H1 (cell line): ENCODE measurements around the gene FBXL15. TPM values are rescaled to one million over a fixed set of nuclear protein-coding genes. Genes with fewer than 3 reads are reported as not detected.

Source experiments
- CTCF ChIA-PET: fragments of 300-600 bp; sonication (Branson Sonifier 250); formaldehyde crosslinking; loops from one replicate; lab custom pipeline; 2021; ENCODE audit not compliant: partially characterized antibody; lab: Charles Lee
- POLR2A ChIA-PET: fragments of 300-600 bp; sonication (Branson Sonifier 250); formaldehyde crosslinking; loops from one replicate; lab custom pipeline; 2021; ENCODE audit warnings: inconsistent platforms; ENCODE audit not compliant: partially characterized antibody; lab: Charles Lee
- DNase-seq, 2 experiments: peaks; one replicate each; pipeline versions ENCODE4 v3.0.0 to v3.0.0-alpha.2; 2010 to 2022; ENCODE audit warnings: low spot score in 2 of 2, low read depth in 1 of 2, mixed read lengths in 1 of 2
- FAIRE-seq: peaks from 2 replicates; lab custom pipeline; 2011; peaks lifted over from hg19 to GRCh38; lab: Jason Lieb, UNC
- H2AFZ ChIP-seq: 2 replicates; pipeline ENCODE4 v1.8.1; 2012; ENCODE audit warnings: low read length, inconsistent platforms
- H2AK5ac ChIP-seq: 2 replicates; pipeline ENCODE4 v1.6.1; 2013; ENCODE audit warnings: low read depth, low read length
- H2BK120ac ChIP-seq: replicated peaks from 2 replicates; pipeline ENCODE3; 2013; ENCODE audit warnings: low read depth, low read length, inconsistent platforms
- H2BK12ac ChIP-seq: 2 replicates; pipeline ENCODE4 v1.6.1; 2013; ENCODE audit warnings: low read depth, low read length
- H2BK15ac ChIP-seq: 2 replicates; pipeline ENCODE4 v1.6.1; 2013; ENCODE audit warnings: low read length
- H2BK20ac ChIP-seq: 2 replicates; pipeline ENCODE4 v1.6.1; 2013; ENCODE audit warnings: low read length
- H2BK5ac ChIP-seq: 2 replicates; pipeline ENCODE4 v1.6.1; 2013; ENCODE audit warnings: low read depth, low read length
- H3K14ac ChIP-seq: 2 replicates; pipeline ENCODE4 v1.6.1; 2013; ENCODE audit warnings: inconsistent platforms; ENCODE audit not compliant: insufficient read length
- H3K18ac ChIP-seq: 2 replicates; pipeline ENCODE4 v1.6.1; 2013; ENCODE audit warnings: low read length; ENCODE audit errors: extremely low read depth
- H3K23ac ChIP-seq: 2 replicates; pipeline ENCODE4 v1.6.1; 2013; ENCODE audit warnings: inconsistent platforms; ENCODE audit not compliant: insufficient read length
- H3K23me2 ChIP-seq: 2 replicates; pipeline ENCODE4 v1.6.1; 2013; ENCODE audit warnings: low read depth, low read length
- H3K27ac ChIP-seq: 2 replicates; pipeline ENCODE4 v1.6.1; 2011; ENCODE audit warnings: low read depth, low read length, inconsistent platforms
- H3K27me3 ChIP-seq, 4 experiments: replicated peaks in 1 of 4; 1 replicate in 1 of 4; 2 replicates in 3 of 4; pipeline versions ENCODE4 v1.6.1 to v1.8.1; 2011 to 2013; ENCODE audit warnings: low read length in 3 of 4, mild to moderate bottlenecking in 3 of 4, inconsistent platforms in 2 of 4, mixed read lengths in 2 of 4, moderate library complexity in 1 of 4; ENCODE audit not compliant: control insufficient read depth in 3 of 4, insufficient read depth in 3 of 4; ENCODE audit errors: extremely low read depth in 1 of 4
- H3K36me3 ChIP-seq, 4 experiments: 2 replicates each; pipeline versions ENCODE4 v1.6.1 to v1.8.1; 2011 to 2013; ENCODE audit warnings: mild to moderate bottlenecking in 4 of 4, low read length in 3 of 4, moderate library complexity in 2 of 4, control low read depth in 1 of 4, inconsistent platforms in 1 of 4; ENCODE audit not compliant: insufficient read depth in 4 of 4, control insufficient read depth in 2 of 4
- H3K4ac ChIP-seq: replicated peaks from 2 replicates; pipeline ENCODE3; 2013; ENCODE audit warnings: low read length, low read depth, mixed read lengths, inconsistent platforms; ENCODE audit not compliant: insufficient read length
- H3K4me1 ChIP-seq, 4 experiments: replicated peaks in 1 of 4; 1 replicate in 1 of 4; 2 replicates in 3 of 4; pipeline versions ENCODE4 v1.6.1 to v1.8.1; 2011 to 2013; ENCODE audit warnings: low read length in 3 of 4, inconsistent platforms in 2 of 4, mixed read lengths in 1 of 4; ENCODE audit not compliant: insufficient read depth in 4 of 4, control insufficient read depth in 3 of 4
- H3K4me2 ChIP-seq, 2 experiments: 2 replicates each; pipeline versions ENCODE4 v1.6.1 to v1.8.1; 2011 to 2013; ENCODE audit warnings: low read depth in 2 of 2, low read length in 2 of 2, control low read depth in 1 of 2, inconsistent platforms in 1 of 2, mild to moderate bottlenecking in 1 of 2; ENCODE audit not compliant: insufficient read depth in 1 of 2
- H3K4me3 ChIP-seq, 4 experiments: fragments of 200-600, 300-600 bp in 1 of 4; sonication (generic), shearing (Covaris generic), sonication (Bioruptor Twin) in 1 of 4; 2 replicates each; pipeline versions ENCODE4 v1.5.1 to v1.8.1; 2011 to 2016; ENCODE audit warnings: low read length in 4 of 4, low read depth in 3 of 4, control low read depth in 2 of 4, inconsistent platforms in 2 of 4, mild to moderate bottlenecking in 2 of 4, mixed read lengths in 1 of 4, moderate library complexity in 1 of 4; ENCODE audit not compliant: insufficient read depth in 2 of 4; ENCODE audit errors: extremely low read depth in 1 of 4
- H3K56ac ChIP-seq: replicated peaks from 2 replicates; pipeline ENCODE3; 2013; ENCODE audit warnings: low read depth, mild to moderate bottlenecking, mixed read lengths, low read length, inconsistent platforms; ENCODE audit not compliant: insufficient read length
- H3K79me1 ChIP-seq: 2 replicates; pipeline ENCODE4 v1.6.1; 2013; ENCODE audit warnings: low read depth, low read length, control low read depth
- H3K79me2 ChIP-seq, 2 experiments: 2 replicates each; pipeline versions ENCODE4 v1.6.1 to v1.8.1; 2012 to 2013; ENCODE audit warnings: low read length in 2 of 2, mild to moderate bottlenecking in 2 of 2, inconsistent platforms in 1 of 2; ENCODE audit not compliant: insufficient read depth in 2 of 2, control insufficient read depth in 1 of 2
- H3K9ac ChIP-seq, 4 experiments: replicated peaks in 1 of 4; 1 replicate in 1 of 4; 2 replicates in 3 of 4; pipeline versions ENCODE4 v1.6.1 to v1.8.1; 2011 to 2013; ENCODE audit warnings: low read depth in 3 of 4, low read length in 3 of 4, control low read depth in 2 of 4, mild to moderate bottlenecking in 2 of 4, moderate library complexity in 2 of 4, inconsistent platforms in 1 of 4; ENCODE audit errors: extremely low read depth in 1 of 4
- H3K9me3 ChIP-seq, 2 experiments: 2 replicates each; pipeline versions ENCODE4 v1.6.1 to v1.8.1; 2012 to 2013; ENCODE audit warnings: mild to moderate bottlenecking in 2 of 2, moderate library complexity in 2 of 2, control low read depth in 1 of 2, inconsistent platforms in 1 of 2, low read depth in 1 of 2, low read length in 1 of 2, mixed read lengths in 1 of 2; ENCODE audit not compliant: insufficient read depth in 2 of 2
- H4K20me1 ChIP-seq, 2 experiments: replicated peaks in 1 of 2; 2 replicates each; pipeline versions ENCODE3 to v1.8.1; 2011 to 2013; ENCODE audit warnings: inconsistent platforms in 2 of 2, low read length in 2 of 2, mild to moderate bottlenecking in 1 of 2; ENCODE audit not compliant: insufficient read depth in 2 of 2, control insufficient read depth in 1 of 2
- H4K5ac ChIP-seq: 2 replicates; pipeline ENCODE4 v1.6.1; 2013; ENCODE audit warnings: low read length, low read depth, mixed read lengths, inconsistent platforms; ENCODE audit not compliant: insufficient read length
- H4K8ac ChIP-seq: 2 replicates; pipeline ENCODE4 v1.8.0; 2013; ENCODE audit warnings: mild to moderate bottlenecking, moderate library complexity, low read length, inconsistent platforms; ENCODE audit not compliant: insufficient read depth; ENCODE audit errors: extremely low read depth
- H4K91ac ChIP-seq: replicated peaks from 2 replicates; pipeline ENCODE3; 2013; ENCODE audit warnings: low read length, mixed read lengths, inconsistent platforms; ENCODE audit not compliant: insufficient read length
- EZH2 ChIP-seq: fragments of 200-600 bp; sonication (generic); IDR thresholded peaks from 2 replicates; pipeline ENCODE4 v1.7.1; 2012; ENCODE audit warnings: low read depth, mild to moderate bottlenecking, moderate library complexity, low read length, inconsistent platforms; ENCODE audit not compliant: severe bottlenecking
- SUZ12 ChIP-seq: fragments of 200-600 bp; sonication (generic); IDR thresholded peaks from 2 replicates; pipeline ENCODE4 v1.6.1; 2012; ENCODE audit warnings: mild to moderate bottlenecking, inconsistent platforms, low read length, moderate library complexity, mixed read lengths
- WGBS, 2 experiments: shearing (Covaris generic) in 1 of 2; methylation state at CpG; one replicate each; pipeline versions ENCODE4 v1.1.6 to v1.1.7; 2013 to 2015; ENCODE audit warnings: low lambda C conversion rate in 2 of 2, mixed read lengths in 2 of 2, inconsistent platforms in 1 of 2, low coverage in 1 of 2, missing lambda C conversion rate in 1 of 2; ENCODE audit not compliant: insufficient replicate concordance in 2 of 2, insufficient coverage in 1 of 2, insufficient read length in 1 of 2; ENCODE audit errors: extremely low coverage in 1 of 2, missing lambda C conversion rate in 1 of 2; 5-methylcytosine and 5-hydroxymethylcytosine counted together
- polyA plus RNA-seq, 7 experiments: library from polyadenylated mRNA; depleted of rRNA in 3 of 7; stranded (reverse) in 5 of 7; unstranded in 2 of 7; fragments of >200 nt in 5 of 7; fragments of 200-250 nt in 2 of 7; gene quantifications; 1 replicate in 5 of 7; 2 replicates in 1 of 7; 4 replicates in 1 of 7; pipeline versions ENCODE4 v1.2.1 to v1.2.3, GENCODE V29; 2011 to 2013; ENCODE audit warnings: missing spikeins in 2 of 7, mixed read lengths in 2 of 7
- total RNA-seq: library from RNA; stranded (reverse); fragmentation: NEBNext Ultra II Directional; extraction: Animal tissue kit (Norgen Biotek cat#: 25700); gene quantifications from 2 replicates; pipeline ENCODE4 v1.2.1, GENCODE V29; 2021
- TF ChIP-seq, protein P1 (sequence below): IDR thresholded peaks from 2 replicates; pipeline ENCODE4 v1.6.1; 2011; ENCODE audit warnings: low read length, improper control_type of control experiment

The FBXL15 gene
- total and polyA plus RNA-seq, 2 of the 8 experiments (the other 6 are each of a cell fraction or from before 2014, with no cell fraction given): 11.3 to 22.6 TPM

DNA sequence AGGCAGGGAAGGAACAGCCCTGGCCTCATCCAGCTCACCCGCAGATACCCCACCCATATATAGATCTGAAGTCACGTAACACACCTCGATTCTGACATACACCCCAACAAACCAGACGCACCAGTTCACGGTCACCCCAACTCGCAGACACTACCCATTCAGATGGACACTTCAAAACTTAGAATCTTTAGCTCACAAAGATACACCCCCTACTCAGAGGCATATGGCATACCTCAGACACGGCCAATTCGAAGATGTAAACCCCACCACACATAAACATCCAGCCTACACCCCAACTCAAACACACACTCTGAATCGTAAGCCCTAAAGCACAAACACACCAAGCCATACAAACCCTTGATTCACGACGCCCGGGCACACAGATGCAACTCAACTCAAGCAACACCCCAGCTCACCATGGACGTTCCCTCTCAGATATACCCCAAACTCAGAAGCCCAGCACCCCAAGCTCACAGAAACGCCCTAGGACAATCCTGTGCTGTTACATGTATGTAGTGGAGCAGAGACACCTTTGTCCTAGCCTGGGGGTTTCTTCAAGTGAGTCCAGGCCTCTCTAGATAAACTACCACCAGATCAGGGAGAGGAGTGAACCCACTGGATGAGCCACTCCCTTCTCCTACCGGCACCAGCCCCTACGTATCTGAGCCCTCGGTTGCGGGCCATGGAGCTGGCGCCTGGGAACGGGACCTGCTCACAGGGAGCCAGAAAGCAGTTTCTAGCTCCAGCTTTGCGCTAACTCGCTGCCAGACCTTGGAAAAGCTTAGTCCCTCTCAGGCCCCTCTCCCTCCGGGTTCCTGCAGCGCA lies 10.8 kb upstream of the FBXL15 start:
- H3K4me2 ChIP-seq: peak overlapping the region; percentile 70 to 88
- H2BK120ac ChIP-seq: no peak overlapping the region
- TF ChIP-seq, protein P1, sequence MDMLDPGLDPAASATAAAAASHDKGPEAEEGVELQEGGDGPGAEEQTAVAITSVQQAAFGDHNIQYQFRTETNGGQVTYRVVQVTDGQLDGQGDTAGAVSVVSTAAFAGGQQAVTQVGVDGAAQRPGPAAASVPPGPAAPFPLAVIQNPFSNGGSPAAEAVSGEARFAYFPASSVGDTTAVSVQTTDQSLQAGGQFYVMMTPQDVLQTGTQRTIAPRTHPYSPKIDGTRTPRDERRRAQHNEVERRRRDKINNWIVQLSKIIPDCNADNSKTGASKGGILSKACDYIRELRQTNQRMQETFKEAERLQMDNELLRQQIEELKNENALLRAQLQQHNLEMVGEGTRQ: no peak
- TF ChIP-seq EZH2 (peak; percentile 82), SUZ12 (peak; percentile 73; the same call in 1 of the 2 replicates)
- no peaks in the 10 kb centered on the region for H3K79me1 ChIP-seq
- no peak overlapping the region for H2AFZ ChIP-seq
- no peak overlapping the region for H3K27ac ChIP-seq
- H3K4me1 ChIP-seq: peaks cover 9 to 31% (median 22%) of the 10 kb centered on the region in 4 experiments
- H3K23ac ChIP-seq: no peak overlapping the region
- peak overlapping the region; percentile 31 for H4K91ac ChIP-seq
- H3K4me3 ChIP-seq: peak overlapping the region; percentile 50 to 70 (median 57)
- peaks cover 26% of the 10 kb centered on the region for H3K23me2 ChIP-seq
- peak in 1 of 2 experiments; percentile 67 for DNase-seq
- H2BK5ac ChIP-seq: no peak overlapping the region; the same call in 1 of the 2 replicates
- no peaks in the 10 kb centered on the region for H3K9me3 ChIP-seq
- peak overlapping the region; percentile 54 for H3K56ac ChIP-seq
- H3K27me3 ChIP-seq: peaks cover 17 to 52% (median 50%) of the 10 kb centered on the region in 4 experiments
- no peaks in the 10 kb centered on the region for H3K79me2 ChIP-seq
- H3K14ac ChIP-seq: no peak overlapping the region
- FAIRE-seq: no peak
- peak overlapping the region; percentile 82; the same call in 1 of the 2 replicates for H2BK12ac ChIP-seq
- H3K9ac ChIP-seq: peak overlapping the region in 2 of 4 experiments; percentile 8 to 25; a peak in 3 of 7 replicates
- H3K18ac ChIP-seq: no peak overlapping the region
- POLR2A ChIA-PET: interaction anchor here (0.9 to 4.9 kb wide), 11 partner anchors 9 to 176 kb away, joined by 3 to 51 read pairs (median 8); partner anchors contain the start of genes C10orf95, CUEDC2, FBXL15 and NFKB2
- no peaks in the 10 kb centered on the region for H3K36me3 ChIP-seq
- no peak overlapping the region; the same call in 1 of the 2 replicates for H2AK5ac ChIP-seq
- peak overlapping the region; percentile 95; the same call in 1 of the 2 replicates for H4K8ac ChIP-seq
- WGBS, 2 experiments: 40% methylated on average over 24 of the region's 24 CpGs; no CpG with 5 or more reads in 1 of the 2 experiments
- CTCF ChIA-PET: interaction anchor here (0.6 to 10.1 kb wide), 12 partner anchors 8 to 1348 kb away, joined by 3 to 205 read pairs (median 4); partner anchors contain the start of genes CUEDC2, NFKB2 and PSD
- H4K5ac ChIP-seq: no peak overlapping the region
- H2BK20ac ChIP-seq: no peak overlapping the region
- peak overlapping the region; percentile 84 for H2BK15ac ChIP-seq
- H3K4ac ChIP-seq: no peak overlapping the region
- H4K20me1 ChIP-seq: peaks cover 0 to 4% of the 10 kb centered on the region in 2 experiments
